ACC112 (cell line): ENCODE data around the gene FAM151A.
"Not testable (repeated sequence)": the region's sequence is repeated elsewhere in the genome, so short reads cannot be mapped to it uniquely, and the experiment has no call there.

Source experiments
- H2AFZ ChIP-seq: fragments of 200-600 bp; sonication (generic); one replicate; pipeline ENCODE4 v1.6.0; 2017; ENCODE audit warnings: antibody characterized with exemption, low read length; ENCODE audit not compliant: unreplicated experiment
- H3K27ac ChIP-seq: fragments of 200-600 bp; sonication (generic); 2 replicates; pipeline ENCODE4 v1.5.1; 2014; ENCODE audit warnings: low read depth, mild to moderate bottlenecking, antibody characterized with exemption, low read length, moderate library complexity
- H3K27me3 ChIP-seq: fragments of 200-600 bp; sonication (generic); 2 replicates; pipeline ENCODE4 v1.6.1; 2014; ENCODE audit warnings: mild to moderate bottlenecking, antibody characterized with exemption, low read length, moderate library complexity, mixed read lengths; ENCODE audit not compliant: insufficient read depth
- H3K36me3 ChIP-seq: fragments of 200-600 bp; sonication (generic); 2 replicates; pipeline ENCODE4 v1.6.1; 2016; ENCODE audit warnings: mild to moderate bottlenecking, antibody characterized with exemption, low read length, moderate library complexity, mixed read lengths; ENCODE audit not compliant: insufficient read depth
- H3K4me1 ChIP-seq: fragments of 200-600 bp; sonication (generic); one replicate; pipeline ENCODE4 v1.6.1; 2016; ENCODE audit warnings: low read length, mixed read lengths; ENCODE audit not compliant: insufficient read depth, unreplicated experiment, control insufficient read depth
- H3K4me3 ChIP-seq: fragments of 200-600 bp; sonication (generic); 2 replicates; pipeline ENCODE4 v1.5.1; 2014; ENCODE audit warnings: mild to moderate bottlenecking, low read depth, low read length
- H3K79me2 ChIP-seq: fragments of 200-600 bp; sonication (generic); one replicate; pipeline ENCODE4 v1.6.0; 2016; ENCODE audit warnings: low read length; ENCODE audit not compliant: control insufficient read depth, unreplicated experiment, insufficient read depth

Gene FAM151A

GRCh38 chr1:54636461-54637446 lies 13.4 kb upstream of the FAM151A start:
- H2AFZ ChIP-seq, H3K27ac ChIP-seq, H3K4me1 ChIP-seq, H3K36me3 ChIP-seq, H3K4me3 ChIP-seq, H3K79me2 ChIP-seq: not testable (repeated sequence)
- peaks cover 38% of the 10 kb centered on the region for H3K27me3 ChIP-seq

- H3K27ac ChIP-seq, H3K79me2 ChIP-seq: not testable (repeated sequence)
Observed at GRCh38 chr1:54635804-54636203, 12.5 kb upstream of the FAM151A start.

GRCh38 chr1:54627196-54627595 lies 3.9 kb upstream of the FAM151A start:
- Histone ChIP-seq H3K27ac (no peak overlapping the region), H2AFZ (no peak overlapping the region), H3K4me1 (no peaks in the 10 kb centered on the region), H3K79me2 (no peaks in the 10 kb centered on the region), H3K27me3 (peaks cover 9% of the 10 kb centered on the region), H3K36me3 (no peaks in the 10 kb centered on the region), H3K4me3 (no peak overlapping the region)

More at GRCh38 chr1:54635804-54636203, 12.5 kb upstream of the FAM151A start:
- H3K4me3 ChIP-seq, H2AFZ ChIP-seq, H3K36me3 ChIP-seq, H3K4me1 ChIP-seq: not testable (repeated sequence)
- H3K27me3 ChIP-seq: peaks cover 35% of the 10 kb centered on the region

- no peak overlapping the region for H3K27ac ChIP-seq
- H3K36me3 ChIP-seq: no peaks in the 10 kb centered on the region
- no peaks in the 10 kb centered on the region for H3K79me2 ChIP-seq
- no peak overlapping the region for H3K4me3 ChIP-seq
- H3K27me3 ChIP-seq: 0 out of 2 replicates have a peak, but pooled peaks cover under 1% of the 10 kb centered on the region
- H3K4me1 ChIP-seq: no peaks in the 10 kb centered on the region
- H2AFZ ChIP-seq: no peak overlapping the region
Observed at GRCh38 chr1:54624466-54625464, 1.4 kb upstream of the FAM151A start.

GRCh38 chr1:54619749-54620148 lies 3.6 kb downstream of the FAM151A start:
- no peak overlapping the region for H2AFZ ChIP-seq
- no peak overlapping the region for H3K27ac ChIP-seq
- no peaks in the 10 kb centered on the region for H3K4me1 ChIP-seq
- H3K27me3 ChIP-seq: peaks cover 7% of the 10 kb centered on the region; the same call in 1 of the 2 replicates
- no peak overlapping the region for H3K4me3 ChIP-seq
- no peaks in the 10 kb centered on the region for H3K79me2 ChIP-seq
- H3K36me3 ChIP-seq: no peaks in the 10 kb centered on the region

GRCh38 chr1:54615531-54616279 lies 7.6 kb downstream of the FAM151A start:
- Histone ChIP-seq H3K4me1 (peaks cover 6% of the 10 kb centered on the region), H3K27me3 (peaks cover 7% of the 10 kb centered on the region; the same call in 1 of the 2 replicates), H3K79me2 (no peaks in the 10 kb centered on the region), H3K4me3 (no peak overlapping the region), H2AFZ (no peak overlapping the region), H3K27ac (no peak overlapping the region), H3K36me3 (no peaks in the 10 kb centered on the region)

GRCh38 chr1:54614563-54614962 lies 8.8 kb downstream of the FAM151A start:
- no peak overlapping the region for H3K4me3 ChIP-seq
- H2AFZ ChIP-seq: no peak overlapping the region
- peaks cover 6% of the 10 kb centered on the region for H3K4me1 ChIP-seq
- no peaks in the 10 kb centered on the region for H3K36me3 ChIP-seq
- H3K79me2 ChIP-seq: no peaks in the 10 kb centered on the region
- H3K27me3 ChIP-seq: peaks cover 5% of the 10 kb centered on the region; the same call in 1 of the 2 replicates
- no peak overlapping the region for H3K27ac ChIP-seq

GRCh38 chr1:54614024-54614423 lies 9.3 kb downstream of the FAM151A start:
- H3K27me3 ChIP-seq: no peaks in the 10 kb centered on the region
- H3K27ac ChIP-seq: no peak overlapping the region
- H3K79me2 ChIP-seq: no peaks in the 10 kb centered on the region
- no peak overlapping the region for H2AFZ ChIP-seq
- H3K4me1 ChIP-seq: peaks cover 6% of the 10 kb centered on the region
- H3K36me3 ChIP-seq: no peaks in the 10 kb centered on the region
- H3K4me3 ChIP-seq: no peak overlapping the region

GRCh38 chr1:54611621-54612020 lies 11.7 kb downstream of the FAM151A start:
- no peaks in the 10 kb centered on the region for H3K36me3 ChIP-seq
- H3K4me3 ChIP-seq: no peak overlapping the region
- H2AFZ ChIP-seq: no peak overlapping the region
- no peaks in the 10 kb centered on the region for H3K27me3 ChIP-seq
- peaks cover 6% of the 10 kb centered on the region for H3K4me1 ChIP-seq
- H3K27ac ChIP-seq: no peak overlapping the region
- no peaks in the 10 kb centered on the region for H3K79me2 ChIP-seq
